ENCODE measurements around the gene CNTNAP5.

The CNTNAP5 gene

DNA sequence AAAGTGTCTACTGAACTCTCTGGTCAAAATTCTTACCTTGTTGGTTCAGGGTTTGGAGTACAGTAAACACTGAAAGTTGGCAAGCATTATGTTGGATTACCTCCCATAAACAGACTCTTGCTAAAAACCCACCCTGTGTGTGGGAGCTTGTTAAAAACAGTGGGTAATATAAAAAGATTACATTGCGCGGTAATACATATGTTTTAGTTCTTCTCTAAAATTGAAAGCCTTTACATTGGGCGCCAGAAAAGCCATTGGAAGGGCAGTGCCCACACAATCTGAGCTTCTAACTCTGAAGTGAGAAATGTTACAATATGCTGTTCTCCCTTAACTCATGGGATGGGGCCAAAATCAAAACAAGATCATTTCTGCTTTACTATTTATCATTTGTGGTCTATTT is 510.7 kb downstream of the CNTNAP5 start:
- TF ChIP-seq, protein P1, sequence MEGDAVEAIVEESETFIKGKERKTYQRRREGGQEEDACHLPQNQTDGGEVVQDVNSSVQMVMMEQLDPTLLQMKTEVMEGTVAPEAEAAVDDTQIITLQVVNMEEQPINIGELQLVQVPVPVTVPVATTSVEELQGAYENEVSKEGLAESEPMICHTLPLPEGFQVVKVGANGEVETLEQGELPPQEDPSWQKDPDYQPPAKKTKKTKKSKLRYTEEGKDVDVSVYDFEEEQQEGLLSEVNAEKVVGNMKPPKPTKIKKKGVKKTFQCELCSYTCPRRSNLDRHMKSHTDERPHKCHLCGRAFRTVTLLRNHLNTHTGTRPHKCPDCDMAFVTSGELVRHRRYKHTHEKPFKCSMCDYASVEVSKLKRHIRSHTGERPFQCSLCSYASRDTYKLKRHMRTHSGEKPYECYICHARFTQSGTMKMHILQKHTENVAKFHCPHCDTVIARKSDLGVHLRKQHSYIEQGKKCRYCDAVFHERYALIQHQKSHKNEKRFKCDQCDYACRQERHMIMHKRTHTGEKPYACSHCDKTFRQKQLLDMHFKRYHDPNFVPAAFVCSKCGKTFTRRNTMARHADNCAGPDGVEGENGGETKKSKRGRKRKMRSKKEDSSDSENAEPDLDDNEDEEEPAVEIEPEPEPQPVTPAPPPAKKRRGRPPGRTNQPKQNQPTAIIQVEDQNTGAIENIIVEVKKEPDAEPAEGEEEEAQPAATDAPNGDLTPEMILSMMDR (IDR thresholded peaks at IDR 0.05): no peak
- no peak for TF ChIP-seq ZFX (IDR thresholded peaks at IDR 0.05; ENCODE audit: borderline replicate concordance)
- no peak overlapping the region for H3K27ac ChIP-seq

DNA sequence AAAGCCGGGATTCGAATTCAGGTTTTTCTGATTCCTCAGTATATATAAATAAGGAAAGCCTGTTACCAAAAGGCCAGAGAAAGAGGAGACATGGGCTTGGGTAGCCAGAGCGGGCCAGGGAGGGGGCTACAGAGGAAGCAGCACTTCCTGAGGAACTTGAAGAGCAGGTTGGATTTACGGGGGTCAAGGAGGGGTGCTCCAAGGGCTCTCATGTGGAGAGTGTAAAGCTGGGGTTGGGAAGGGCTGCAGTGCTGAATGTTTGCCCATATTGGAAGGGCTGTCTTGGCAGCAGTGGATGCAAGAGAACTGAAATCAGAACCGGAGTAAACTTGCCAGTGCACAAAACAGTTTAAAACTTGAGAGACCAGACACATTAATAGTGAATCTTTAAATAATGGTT is 511.5 kb downstream of the CNTNAP5 start:
- TF ChIP-seq, protein P1 (IDR thresholded peaks at IDR 0.05): no peak
- TF ChIP-seq ZFX (IDR thresholded peaks at IDR 0.05; ENCODE audit: borderline replicate concordance): no peak
- H3K27ac ChIP-seq: no peak overlapping the region

DNA sequence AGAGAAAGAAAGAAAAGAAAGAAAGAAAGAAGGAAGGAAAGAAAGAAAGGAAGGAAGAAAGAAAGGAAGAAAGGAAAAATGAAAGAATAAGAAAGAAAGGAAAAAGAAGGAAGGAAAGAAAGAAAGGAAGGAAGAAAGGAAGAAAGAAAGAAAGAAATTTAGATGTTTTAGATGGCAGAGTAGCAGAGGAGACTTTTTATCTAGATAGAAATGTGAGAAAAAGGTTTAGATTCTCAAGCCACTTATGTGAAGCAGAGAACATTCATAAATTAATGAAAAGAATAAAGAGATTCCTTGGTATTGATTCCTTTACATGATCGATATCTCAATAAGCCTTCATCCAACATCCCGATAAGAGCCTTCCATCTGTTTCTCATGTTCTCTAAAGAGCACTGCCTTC is 513.5 kb downstream of the CNTNAP5 start:
- H3K27ac ChIP-seq: no peak overlapping the region
- TF ChIP-seq ZFX (IDR thresholded peaks at IDR 0.05; ENCODE audit: borderline replicate concordance): no peak
- TF ChIP-seq, protein P1 (IDR thresholded peaks at IDR 0.05): no peak

DNA sequence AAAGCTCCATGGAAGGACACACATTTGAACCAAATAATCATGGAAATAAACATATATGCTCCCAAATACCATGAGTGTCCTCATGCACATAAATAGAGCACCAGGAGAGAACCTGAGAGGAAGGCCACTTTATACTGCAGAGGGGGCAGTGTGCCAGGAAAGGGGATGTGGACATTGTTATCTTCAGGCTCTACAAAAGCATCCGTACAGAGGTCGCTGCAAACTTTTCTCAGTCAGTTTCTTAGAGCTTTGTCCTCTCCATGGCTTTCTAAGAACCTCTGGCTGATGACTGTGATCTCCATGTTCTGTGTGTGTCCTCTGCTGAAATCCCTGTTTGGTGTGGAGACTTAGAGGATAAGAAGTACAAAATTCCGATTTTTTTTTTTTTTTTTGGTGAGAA is 515.7 kb downstream of the CNTNAP5 start:
- no peak overlapping the region for H3K27ac ChIP-seq
- no peak for TF ChIP-seq ZFX (IDR thresholded peaks at IDR 0.05; ENCODE audit: borderline replicate concordance)
- TF ChIP-seq, protein P1 (IDR thresholded peaks at IDR 0.05): no peak

DNA sequence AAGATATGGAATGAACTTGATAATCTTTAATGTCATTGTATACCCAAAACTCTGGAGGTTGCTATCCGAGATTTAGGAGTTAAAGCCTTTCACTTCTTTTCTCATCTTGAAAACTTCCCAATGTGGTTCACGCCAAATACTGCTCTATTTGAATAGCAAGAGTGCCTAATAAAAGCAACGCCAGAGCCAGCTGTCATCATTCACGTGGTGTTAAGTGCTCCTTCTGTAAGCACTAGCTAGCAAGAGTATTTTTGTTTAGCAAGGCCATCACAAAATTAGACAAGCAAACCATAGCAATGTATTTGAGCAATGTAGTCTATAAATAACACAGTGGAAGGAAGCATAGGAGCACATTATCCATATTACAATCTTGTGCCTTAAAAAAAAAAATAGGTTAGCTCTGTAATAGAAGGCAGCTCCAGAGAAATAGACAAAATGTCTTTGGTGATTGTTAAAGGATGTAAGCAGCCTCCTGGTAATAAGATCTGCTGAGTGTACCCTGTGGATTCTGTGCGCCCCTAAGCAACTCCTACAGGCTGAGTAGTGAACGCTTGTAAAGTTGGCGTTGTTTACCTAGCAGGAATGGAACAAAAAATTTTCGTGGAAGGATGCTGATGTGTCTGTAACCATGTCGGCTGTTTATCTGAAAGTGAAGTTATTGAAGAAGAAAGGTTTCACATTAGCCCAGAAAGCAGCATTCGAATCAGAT is 518.0 kb downstream of the CNTNAP5 start:
- TF ChIP-seq, protein P1 (IDR thresholded peaks at IDR 0.05): no peak
- no peak for TF ChIP-seq ZFX (IDR thresholded peaks at IDR 0.05; ENCODE audit: borderline replicate concordance)
- no peak overlapping the region for H3K27ac ChIP-seq

DNA sequence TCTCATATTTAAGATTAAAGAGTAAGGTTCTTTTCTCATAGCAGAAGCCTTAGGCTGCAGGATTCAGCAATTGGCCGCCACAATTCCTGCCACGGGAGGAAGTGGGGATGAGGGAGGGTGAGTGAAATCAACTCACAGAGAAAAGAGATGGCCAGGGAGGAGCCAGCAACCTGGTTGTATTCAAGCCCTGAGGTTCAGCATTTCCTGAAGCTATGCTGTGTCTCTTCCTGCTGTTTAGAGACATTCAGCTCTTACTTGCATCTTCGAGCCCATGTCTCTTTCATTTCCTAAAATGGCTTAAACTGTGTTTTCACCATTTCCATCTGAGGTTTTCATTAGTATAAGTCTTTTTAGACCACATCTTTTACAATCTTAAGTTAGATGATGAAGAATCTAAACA is 522.6 kb downstream of the CNTNAP5 start:
- TF ChIP-seq, protein P1 (IDR thresholded peaks at IDR 0.05): no peak
- TF ChIP-seq ZFX (IDR thresholded peaks at IDR 0.05; ENCODE audit: borderline replicate concordance): no peak
- H3K27ac ChIP-seq: no peak overlapping the region

DNA sequence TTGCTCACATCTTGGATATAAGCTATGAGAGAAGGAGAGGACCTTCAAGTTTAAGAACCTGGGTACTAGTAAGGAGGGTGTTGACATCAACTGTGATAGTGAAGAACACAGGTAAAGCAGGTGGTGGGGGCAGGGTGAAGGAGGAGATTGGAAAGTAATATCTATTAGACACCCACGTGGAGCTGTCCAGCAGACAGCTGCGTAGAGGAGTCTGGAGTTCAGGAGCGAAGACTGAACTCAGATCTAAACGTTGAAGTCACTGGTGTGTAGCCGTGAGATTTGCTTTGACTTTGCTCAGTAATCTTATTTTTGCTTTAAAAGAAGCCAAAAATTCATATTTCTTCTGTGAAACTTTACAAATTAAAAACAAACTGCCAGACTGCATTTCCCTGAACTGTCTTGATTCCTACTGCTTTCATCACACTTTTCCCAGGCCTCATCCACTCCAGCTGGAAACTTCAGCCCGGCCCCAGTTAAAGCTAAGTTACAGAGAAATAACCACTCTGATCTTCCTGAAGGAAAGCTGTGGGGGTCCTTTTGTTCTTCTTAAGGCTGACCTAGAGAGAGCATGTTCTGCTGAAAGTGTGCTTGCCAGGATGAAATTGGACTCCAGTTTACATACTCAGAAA is 533.3 kb downstream of the CNTNAP5 start:
- TF ChIP-seq, protein P1 (IDR thresholded peaks at IDR 0.05): no peak
- TF ChIP-seq ZFX (IDR thresholded peaks at IDR 0.05; ENCODE audit: borderline replicate concordance): no peak
- H3K27ac ChIP-seq: no peak overlapping the region
